HG02852 (cell line): ENCODE data around the gene RASL11B.

Experiments used
- ATAC-seq: cut with Tn5 transposase; IDR thresholded peaks from one replicate; pipeline ENCODE4 v1.9.1; 2021; ENCODE audit warnings: mild to moderate bottlenecking, moderate library complexity; ENCODE audit not compliant: unreplicated experiment

The RASL11B gene

GRCh38 chr4:52911684-52912294, 49.7 kb downstream of the RASL11B start:
- peak; percentile 83 for ATAC-seq

GRCh38 chr4:52912608-52913007, 50.5 kb downstream of the RASL11B start:
- no peak for ATAC-seq

DNA sequence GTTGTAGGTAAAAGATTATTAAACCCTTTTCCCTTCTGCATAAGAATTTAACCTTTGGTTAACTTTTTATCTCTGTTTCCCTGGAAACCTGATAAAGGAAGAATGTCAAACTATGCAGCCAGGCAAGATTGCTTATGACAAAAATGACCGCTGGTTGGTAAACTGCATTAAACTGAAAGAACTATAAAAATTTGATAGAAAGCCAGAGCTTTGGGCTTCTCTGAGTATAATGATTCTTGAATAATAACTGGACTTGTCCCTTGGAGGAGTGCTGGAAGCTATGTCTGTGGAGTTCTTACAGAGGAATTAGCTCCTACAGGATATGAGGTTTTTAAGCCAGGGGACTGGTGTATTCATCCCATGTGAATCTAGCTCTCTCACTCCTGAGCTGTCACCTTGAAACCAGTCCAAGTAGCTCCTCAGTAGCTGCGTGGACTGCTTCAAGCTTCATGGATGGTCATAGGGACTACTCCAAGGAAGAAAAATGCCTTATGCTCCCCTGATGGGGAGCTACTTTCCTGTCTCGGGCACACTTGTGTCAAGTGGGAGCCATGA, 52.0 kb downstream of the RASL11B start:
- ATAC-seq, result no peak

- no peak for ATAC-seq
Observed at GRCh38 chr4:52915191-52915590, 53.1 kb downstream of the RASL11B start.

DNA sequence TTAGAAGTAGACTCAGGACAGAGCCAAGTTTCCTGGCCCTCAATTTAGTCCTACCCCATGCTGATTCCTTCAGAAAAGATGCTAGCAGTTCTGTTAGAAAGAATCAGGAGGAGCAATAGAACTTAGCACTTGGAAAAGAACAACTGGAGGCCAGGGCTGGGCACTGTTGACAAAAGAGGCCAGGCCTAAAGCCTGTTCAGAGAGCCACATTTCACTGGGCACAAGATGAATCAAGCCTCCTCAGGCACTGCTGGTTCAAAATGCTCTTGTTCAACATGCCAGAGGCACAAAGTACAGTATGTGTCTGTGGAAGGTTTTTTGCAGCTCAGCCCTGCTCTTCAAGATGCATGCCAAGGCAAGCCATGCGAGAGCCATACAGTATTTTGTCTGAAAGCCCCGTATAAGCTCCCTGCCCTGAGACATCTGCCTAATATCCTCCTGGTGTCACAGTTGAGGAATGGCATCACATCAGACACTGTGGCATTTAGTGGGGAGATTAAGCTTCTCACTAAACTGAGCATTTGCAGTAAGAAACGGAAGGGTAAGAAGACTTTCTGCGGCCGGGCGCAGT, 53.7 kb downstream of the RASL11B start:
- ATAC-seq, result no peak
